Measurements from ENCODE around the gene TUNAR. TPM values are rescaled to one million over a fixed set of nuclear protein-coding genes. Genes with fewer than 3 reads are reported as not detected.

Gene TUNAR
- total and polyA plus RNA-seq, 2 experiments from 2014 or later: 23.1 to 56.2 TPM

DNA sequence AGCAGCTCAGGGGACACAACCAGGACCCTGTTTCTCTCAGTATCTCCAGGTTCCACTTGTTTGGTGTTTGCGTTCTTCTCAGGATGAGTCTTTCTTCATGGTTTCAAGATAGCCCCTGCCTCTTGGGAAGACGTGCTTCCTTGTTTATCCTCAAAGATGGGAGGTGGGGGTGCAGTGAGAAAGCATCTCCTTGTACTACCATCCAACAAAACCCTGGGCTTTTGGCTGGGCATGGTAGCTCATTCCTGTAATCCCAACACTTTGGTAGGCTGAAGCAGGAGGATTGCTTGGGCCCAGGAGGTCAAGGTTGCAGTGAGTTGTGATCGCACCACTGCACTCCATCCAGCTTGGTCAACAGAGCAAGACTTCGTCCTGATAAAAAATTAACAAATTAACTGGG lies 21.0 kb upstream of the TUNAR start (continued):
- TF ChIP-seq ZNF331 (CRISPR knock-in tag; IDR thresholded peaks at IDR 0.05; ENCODE audit: low read depth): no peak
- TF ChIP-seq, protein P1, sequence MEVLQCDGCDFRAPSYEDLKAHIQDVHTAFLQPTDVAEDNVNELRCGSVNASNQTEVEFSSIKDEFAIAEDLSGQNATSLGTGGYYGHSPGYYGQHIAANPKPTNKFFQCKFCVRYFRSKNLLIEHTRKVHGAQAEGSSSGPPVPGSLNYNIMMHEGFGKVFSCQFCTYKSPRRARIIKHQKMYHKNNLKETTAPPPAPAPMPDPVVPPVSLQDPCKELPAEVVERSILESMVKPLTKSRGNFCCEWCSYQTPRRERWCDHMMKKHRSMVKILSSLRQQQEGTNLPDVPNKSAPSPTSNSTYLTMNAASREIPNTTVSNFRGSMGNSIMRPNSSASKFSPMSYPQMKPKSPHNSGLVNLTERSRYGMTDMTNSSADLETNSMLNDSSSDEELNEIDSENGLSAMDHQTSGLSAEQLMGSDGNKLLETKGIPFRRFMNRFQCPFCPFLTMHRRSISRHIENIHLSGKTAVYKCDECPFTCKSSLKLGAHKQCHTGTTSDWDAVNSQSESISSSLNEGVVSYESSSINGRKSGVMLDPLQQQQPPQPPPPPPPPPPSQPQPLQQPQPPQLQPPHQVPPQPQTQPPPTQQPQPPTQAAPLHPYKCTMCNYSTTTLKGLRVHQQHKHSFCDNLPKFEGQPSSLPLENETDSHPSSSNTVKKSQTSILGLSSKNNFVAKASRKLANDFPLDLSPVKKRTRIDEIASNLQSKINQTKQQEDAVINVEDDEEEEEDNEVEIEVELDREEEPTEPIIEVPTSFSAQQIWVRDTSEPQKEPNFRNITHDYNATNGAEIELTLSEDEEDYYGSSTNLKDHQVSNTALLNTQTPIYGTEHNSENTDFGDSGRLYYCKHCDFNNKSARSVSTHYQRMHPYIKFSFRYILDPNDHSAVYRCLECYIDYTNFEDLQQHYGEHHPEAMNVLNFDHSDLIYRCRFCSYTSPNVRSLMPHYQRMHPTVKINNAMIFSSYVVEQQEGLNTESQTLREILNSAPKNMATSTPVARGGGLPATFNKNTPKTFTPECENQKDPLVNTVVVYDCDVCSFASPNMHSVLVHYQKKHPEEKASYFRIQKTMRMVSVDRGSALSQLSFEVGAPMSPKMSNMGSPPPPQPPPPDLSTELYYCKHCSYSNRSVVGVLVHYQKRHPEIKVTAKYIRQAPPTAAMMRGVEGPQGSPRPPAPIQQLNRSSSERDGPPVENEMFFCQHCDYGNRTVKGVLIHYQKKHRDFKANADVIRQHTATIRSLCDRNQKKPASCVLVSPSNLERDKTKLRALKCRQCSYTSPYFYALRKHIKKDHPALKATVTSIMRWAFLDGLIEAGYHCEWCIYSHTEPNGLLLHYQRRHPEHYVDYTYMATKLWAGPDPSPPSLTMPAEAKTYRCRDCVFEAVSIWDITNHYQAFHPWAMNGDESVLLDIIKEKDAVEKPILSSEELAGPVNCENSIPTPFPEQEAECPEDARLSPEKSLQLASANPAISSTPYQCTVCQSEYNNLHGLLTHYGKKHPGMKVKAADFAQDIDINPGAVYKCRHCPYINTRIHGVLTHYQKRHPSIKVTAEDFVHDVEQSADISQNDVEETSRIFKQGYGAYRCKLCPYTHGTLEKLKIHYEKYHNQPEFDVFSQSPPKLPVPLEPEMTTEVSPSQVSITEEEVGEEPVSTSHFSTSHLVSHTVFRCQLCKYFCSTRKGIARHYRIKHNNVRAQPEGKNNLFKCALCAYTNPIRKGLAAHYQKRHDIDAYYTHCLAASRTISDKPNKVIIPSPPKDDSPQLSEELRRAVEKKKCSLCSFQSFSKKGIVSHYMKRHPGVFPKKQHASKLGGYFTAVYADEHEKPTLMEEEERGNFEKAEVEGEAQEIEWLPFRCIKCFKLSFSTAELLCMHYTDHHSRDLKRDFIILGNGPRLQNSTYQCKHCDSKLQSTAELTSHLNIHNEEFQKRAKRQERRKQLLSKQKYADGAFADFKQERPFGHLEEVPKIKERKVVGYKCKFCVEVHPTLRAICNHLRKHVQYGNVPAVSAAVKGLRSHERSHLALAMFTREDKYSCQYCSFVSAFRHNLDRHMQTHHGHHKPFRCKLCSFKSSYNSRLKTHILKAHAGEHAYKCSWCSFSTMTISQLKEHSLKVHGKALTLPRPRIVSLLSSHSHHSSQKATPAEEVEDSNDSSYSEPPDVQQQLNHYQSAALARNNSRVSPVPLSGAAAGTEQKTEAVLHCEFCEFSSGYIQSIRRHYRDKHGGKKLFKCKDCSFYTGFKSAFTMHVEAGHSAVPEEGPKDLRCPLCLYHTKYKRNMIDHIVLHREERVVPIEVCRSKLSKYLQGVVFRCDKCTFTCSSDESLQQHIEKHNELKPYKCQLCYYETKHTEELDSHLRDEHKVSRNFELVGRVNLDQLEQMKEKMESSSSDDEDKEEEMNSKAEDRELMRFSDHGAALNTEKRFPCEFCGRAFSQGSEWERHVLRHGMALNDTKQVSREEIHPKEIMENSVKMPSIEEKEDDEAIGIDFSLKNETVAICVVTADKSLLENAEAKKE (CRISPR knock-in tag; IDR thresholded peaks at IDR 0.05): no peak

DNA sequence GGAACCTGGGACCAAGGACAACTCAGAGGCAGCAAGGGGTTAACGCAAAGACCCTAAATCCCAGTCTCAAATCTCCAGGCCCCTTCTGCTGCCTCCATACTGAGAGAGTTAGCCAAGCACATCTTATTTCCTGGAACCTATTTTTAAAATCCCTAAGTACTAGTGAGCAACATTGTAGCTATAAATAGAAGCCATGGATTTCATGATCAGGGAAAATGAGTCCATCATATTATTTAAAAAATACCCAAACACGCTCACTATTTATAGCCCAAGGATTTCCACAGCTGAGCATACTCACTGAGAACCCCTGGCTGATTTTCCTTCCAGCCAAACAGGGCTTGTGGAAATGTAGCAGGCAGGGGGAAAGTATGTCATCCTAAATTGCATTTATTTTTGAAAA lies 19.4 kb upstream of the TUNAR start:
- Histone ChIP-seq H3K27me3 (ENCODE audit: insufficient read depth) (no peaks in the 10 kb centered on the region), H3K4me3 (no peak overlapping the region), H3K4me2 (no peak overlapping the region), H3K36me3 (ENCODE audit: insufficient read depth) (no peaks in the 10 kb centered on the region), H3K27ac (ENCODE audit: low read depth) (no peak overlapping the region), H2AFZ (no peak overlapping the region), H3K4me1 (ENCODE audit: insufficient read depth) (no peaks in the 10 kb centered on the region), H4K20me1 (replicated peaks; ENCODE audit: insufficient read depth) (no peaks in the 10 kb centered on the region), H3K9me2 (ENCODE audit: insufficient read depth) (peaks cover 15% of the 10 kb centered on the region), H3F3A (replicated peaks; ENCODE audit: low read depth) (no peaks in the 10 kb centered on the region), H3K79me2 (replicated peaks; ENCODE audit: insufficient read depth) (no peaks in the 10 kb centered on the region)
- DNase-seq (ENCODE audit: low spot score) (no peak), ATAC-seq (no peak)
- no peak overlapping the region for H3K4me3 Mint-ChIP-seq
- H3K4me1 Mint-ChIP-seq: no peaks in the 10 kb centered on the region
- TF ChIP-seq NANOG (IDR thresholded peaks at IDR 0.05; ENCODE audit: borderline replicate concordance) (no peak), EZH2phosphoT487 (IDR thresholded peaks at IDR 0.05; ENCODE audit: unreplicated experiment) (no peak), STAT1 (IDR thresholded peaks at IDR 0.05; ENCODE audit: unreplicated experiment) (no peak)
- no peaks in the 10 kb centered on the region; the same call in 2 of the 3 replicates for H3K36me3 Mint-ChIP-seq (ENCODE audit: low read depth)
- no peak overlapping the region for H3K27ac Mint-ChIP-seq
- no peaks in the 10 kb centered on the region for H3K9me3 Mint-ChIP-seq
- H3K27me3 Mint-ChIP-seq (ENCODE audit: insufficient read depth, low read depth, poor library complexity): no peaks in the 10 kb centered on the region

DNA sequence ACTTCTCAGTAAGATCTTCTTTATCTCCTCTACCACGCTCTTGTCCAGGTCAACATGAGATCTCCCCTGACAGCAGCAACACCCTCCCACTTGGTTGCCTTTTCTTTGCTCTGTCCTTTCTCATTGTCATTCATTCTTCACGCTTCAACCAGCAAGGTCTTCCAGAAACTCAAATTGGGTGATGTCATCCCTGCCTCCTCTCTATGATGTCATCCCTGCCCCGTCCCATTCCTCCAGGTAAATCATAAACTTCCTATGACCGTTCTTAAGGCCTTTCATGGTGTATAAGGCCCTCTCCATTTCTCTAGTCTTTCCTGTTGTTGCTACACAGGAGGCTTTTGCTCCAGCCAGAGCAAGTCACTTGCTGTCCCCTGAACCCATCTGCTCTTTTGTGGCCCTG lies 17.7 kb upstream of the TUNAR start:
- no peak overlapping the region for H3K4me2 ChIP-seq
- H3K79me2 ChIP-seq (replicated peaks; ENCODE audit: insufficient read depth): no peaks in the 10 kb centered on the region
- Mint-ChIP-seq H3K4me3 (no peak overlapping the region), H3K9me3 (no peaks in the 10 kb centered on the region), H3K36me3 (ENCODE audit: low read depth) (no peaks in the 10 kb centered on the region; the same call in 2 of the 3 replicates), H3K4me1 (no peaks in the 10 kb centered on the region), H3K27me3 (ENCODE audit: insufficient read depth, low read depth, poor library complexity) (no peaks in the 10 kb centered on the region), H3K27ac (no peak overlapping the region)
- H3K27me3 ChIP-seq (ENCODE audit: insufficient read depth): no peaks in the 10 kb centered on the region
- no peaks in the 10 kb centered on the region for H4K20me1 ChIP-seq (replicated peaks; ENCODE audit: insufficient read depth)
- H3K9me2 ChIP-seq (ENCODE audit: insufficient read depth): peaks cover 15% of the 10 kb centered on the region
- ATAC-seq (no peak), DNase-seq (ENCODE audit: low spot score) (no peak)
- H3F3A ChIP-seq (replicated peaks; ENCODE audit: low read depth): no peaks in the 10 kb centered on the region
- no peaks in the 10 kb centered on the region for H3K4me1 ChIP-seq (ENCODE audit: insufficient read depth)
- no peaks in the 10 kb centered on the region for H3K36me3 ChIP-seq (ENCODE audit: insufficient read depth)
- no peak overlapping the region for H3K27ac ChIP-seq (ENCODE audit: low read depth)
- H3K4me3 ChIP-seq: no peak overlapping the region
- H2AFZ ChIP-seq: no peak overlapping the region
- TF ChIP-seq JUNB (IDR thresholded peaks at IDR 0.05; ENCODE audit: unreplicated experiment): no peak
- TF ChIP-seq, protein P1 (CRISPR knock-in tag; IDR thresholded peaks at IDR 0.05): no peak
